Measurements from ENCODE around the gene CCDC170.

Gene CCDC170

GRCh38 chr6:151549790-151550189, 56.0 kb downstream of the CCDC170 start:
- no peak for DNase-seq

GRCh38 chr6:151550618-151551017, 56.8 kb downstream of the CCDC170 start:
- no peak for DNase-seq

GRCh38 chr6:151551223-151551857, 57.5 kb downstream of the CCDC170 start:
- no peak for DNase-seq

- DNase-seq: no peak
Observed at GRCh38 chr6:151553416-151554165, 59.8 kb downstream of the CCDC170 start.

GRCh38 chr6:151561238-151561637, 67.4 kb downstream of the CCDC170 start:
- no peak for DNase-seq

GRCh38 chr6:151564654-151565053, 70.8 kb downstream of the CCDC170 start:
- DNase-seq: peak; percentile 7

GRCh38 chr6:151565940-151566339, 72.1 kb downstream of the CCDC170 start:
- no peak for DNase-seq

GRCh38 chr6:151566557-151566956, 72.7 kb downstream of the CCDC170 start:
- DNase-seq: no peak

- DNase-seq: no peak
Observed at GRCh38 chr6:151576633-151577032, 82.8 kb downstream of the CCDC170 start.

- DNase-seq: no peak
Observed at GRCh38 chr6:151577257-151577656, 83.4 kb downstream of the CCDC170 start.

GRCh38 chr6:151585741-151586140, 91.9 kb downstream of the CCDC170 start:
- no peak for DNase-seq

- DNase-seq: no peak
Observed at GRCh38 chr6:151589667-151590066, 95.8 kb downstream of the CCDC170 start.

GRCh38 chr6:151590742-151591141, 96.9 kb downstream of the CCDC170 start:
- DNase-seq: no peak

GRCh38 chr6:151592449-151593159, 98.8 kb downstream of the CCDC170 start:
- no peak for DNase-seq

GRCh38 chr6:151609146-151609902, 115.5 kb downstream of the CCDC170 start:
- DNase-seq: no peak

- DNase-seq: no peak
Observed at GRCh38 chr6:151610326-151610725, 116.5 kb downstream of the CCDC170 start.

- no peak for DNase-seq
Observed at GRCh38 chr6:151614630-151615029, 120.8 kb downstream of the CCDC170 start.

GRCh38 chr6:151616091-151616513, 122.3 kb downstream of the CCDC170 start:
- no peak for DNase-seq

- DNase-seq: no peak
Observed at GRCh38 chr6:151616600-151616999, 122.8 kb downstream of the CCDC170 start.

- DNase-seq: no peak
Observed at GRCh38 chr6:151617539-151617938, 123.7 kb downstream of the CCDC170 start.

- DNase-seq: no peak
Observed at GRCh38 chr6:151618717-151619116, 124.9 kb downstream of the CCDC170 start.

- no peak for DNase-seq
Observed at GRCh38 chr6:151620179-151620578, 126.4 kb downstream of the CCDC170 start.

GRCh38 chr6:151624071-151624470, 130.3 kb downstream of the CCDC170 start:
- no peak for DNase-seq
